ENCODE results near the gene TRAPPC8.
"Not testable (repeated sequence)": the region's sequence is repeated elsewhere in the genome, so short reads cannot be mapped to it uniquely, and the experiment has no call there.

TRAPPC8 gene

DNA sequence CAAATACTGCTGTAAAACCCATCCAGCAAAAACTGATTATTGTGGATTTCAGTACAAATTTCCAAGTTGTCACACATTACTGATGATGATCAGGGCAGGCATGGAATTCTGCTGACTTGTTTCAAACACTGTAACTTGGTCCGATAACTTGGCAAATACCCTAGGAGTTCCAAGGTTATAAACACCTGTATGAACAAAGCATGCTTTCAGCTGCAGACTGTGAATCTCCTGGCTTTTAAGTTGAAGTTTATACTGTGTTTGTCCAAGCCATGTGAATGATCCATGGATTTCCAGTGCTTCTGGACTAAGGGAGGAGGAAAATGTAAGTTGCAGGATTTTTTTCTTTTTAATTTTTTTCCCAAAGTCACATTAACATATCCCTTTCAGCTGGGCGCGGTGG, 112.2 kb downstream of the TRAPPC8 start:
- no peaks in the 10 kb centered on the region for H4K20me1 ChIP-seq (ENCODE audit: control insufficient read depth, insufficient read depth, low read depth, low read length)
- H3K4me2 ChIP-seq (ENCODE audit: low read length): no peak overlapping the region
- H3K4me1 ChIP-seq (ENCODE audit: control insufficient read depth, low read length): no peaks in the 10 kb centered on the region
- no peaks in the 10 kb centered on the region for H3K9me2 ChIP-seq (replicated peaks; ENCODE audit: control insufficient read depth, low read length)
- H3K27me3 ChIP-seq (ENCODE audit: control insufficient read depth, low read length): no peaks in the 10 kb centered on the region
- no peaks in the 10 kb centered on the region for H3F3A ChIP-seq (ENCODE audit: control insufficient read depth, insufficient read depth)
- H3K9me3 ChIP-seq (ENCODE audit: control insufficient read depth, insufficient read depth, low read length): no peaks in the 10 kb centered on the region
- no peak overlapping the region for H3K27ac ChIP-seq (ENCODE audit: low read depth, low read length)
- peaks cover 34% of the 10 kb centered on the region for H3K36me3 ChIP-seq (ENCODE audit: control insufficient read depth, low read length)
- TF ChIP-seq CTCF (IDR thresholded peaks at IDR 0.05; ENCODE audit: low read depth, low read length, poor library complexity, severe bottlenecking) (no peak), EZH2phosphoT487 (IDR thresholded peaks at IDR 0.05; ENCODE audit: borderline replicate concordance, low read length) (no peak)
- H3K79me2 ChIP-seq (ENCODE audit: control insufficient read depth, low read length): no peaks in the 10 kb centered on the region
- no peak overlapping the region for H3K4me3 ChIP-seq (ENCODE audit: low read length)

DNA sequence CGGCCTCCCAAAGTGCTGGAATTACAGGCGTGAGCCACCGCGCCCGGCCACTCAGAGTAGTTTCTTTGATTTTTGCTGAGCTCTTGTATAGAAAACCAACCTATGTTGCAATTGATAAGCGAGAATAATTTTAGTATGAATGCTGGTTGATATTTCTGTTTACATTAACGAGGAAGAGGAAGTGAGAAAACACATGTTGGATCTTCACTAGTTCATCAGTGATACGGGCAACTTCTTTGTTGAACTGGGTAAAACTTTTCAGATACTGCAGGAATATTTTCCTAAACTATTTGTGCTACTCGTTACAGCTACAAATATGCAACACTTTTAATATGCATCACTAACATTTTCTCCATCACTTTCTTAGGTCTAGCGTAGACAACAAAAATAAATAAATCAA, 114.3 kb downstream of the TRAPPC8 start:
- H3K4me2 ChIP-seq (ENCODE audit: low read length): no peak overlapping the region

DNA sequence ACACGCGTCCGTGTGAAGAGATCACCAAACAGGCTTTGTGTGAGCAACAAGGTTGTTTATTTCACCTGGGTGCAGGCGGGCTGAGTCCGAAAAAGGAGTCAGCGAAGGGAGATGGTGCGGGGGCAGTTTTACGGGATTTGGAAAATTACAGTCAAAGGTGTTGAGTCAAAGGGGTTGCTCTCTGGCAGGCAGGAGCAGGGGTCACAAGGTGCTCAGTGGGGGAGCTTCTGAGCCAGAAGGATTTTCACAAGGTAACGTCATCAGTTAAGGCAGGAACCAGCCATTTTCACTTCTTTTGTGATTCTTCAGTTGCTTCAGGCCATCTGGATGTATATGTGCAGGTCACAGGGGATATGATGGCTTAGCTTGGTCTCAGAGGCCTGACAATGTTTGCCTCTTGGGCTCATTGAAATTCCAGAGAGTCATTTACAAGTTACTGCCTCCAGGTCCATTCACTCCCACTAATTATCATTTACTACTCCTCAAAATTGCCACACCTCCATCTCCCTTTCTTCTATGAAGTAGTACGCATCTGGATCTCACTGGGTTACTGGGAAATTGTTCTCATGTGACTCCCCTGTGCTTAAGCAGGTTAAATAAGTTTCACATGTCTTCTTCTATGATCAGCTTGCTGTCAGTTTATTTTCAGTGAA, 116.1 kb downstream of the TRAPPC8 start:
- H3K27ac ChIP-seq (ENCODE audit: low read depth, low read length); H3K27me3 ChIP-seq (ENCODE audit: control insufficient read depth, low read length); H3K4me3 ChIP-seq (ENCODE audit: low read length); H3K4me2 ChIP-seq (ENCODE audit: low read length); H4K20me1 ChIP-seq (ENCODE audit: control insufficient read depth, insufficient read depth, low read depth, low read length); H3F3A ChIP-seq (ENCODE audit: control insufficient read depth, insufficient read depth); H3K9me2 ChIP-seq (replicated peaks; ENCODE audit: control insufficient read depth, low read length); H3K79me2 ChIP-seq (ENCODE audit: control insufficient read depth, low read length); H3K9me3 ChIP-seq (ENCODE audit: control insufficient read depth, insufficient read depth, low read length); H3K4me1 ChIP-seq (ENCODE audit: control insufficient read depth, low read length): not testable (repeated sequence)
- peaks cover 24% of the 10 kb centered on the region for H3K36me3 ChIP-seq (ENCODE audit: control insufficient read depth, low read length)

More for the DNA sequence above, 114.3 kb downstream of the TRAPPC8 start:
- no peaks in the 10 kb centered on the region for H3K27me3 ChIP-seq (ENCODE audit: control insufficient read depth, low read length)
- H3F3A ChIP-seq (ENCODE audit: control insufficient read depth, insufficient read depth): no peaks in the 10 kb centered on the region
- TF ChIP-seq CTCF (IDR thresholded peaks at IDR 0.05; ENCODE audit: low read depth, low read length, poor library complexity, severe bottlenecking) (no peak), EZH2phosphoT487 (IDR thresholded peaks at IDR 0.05; ENCODE audit: borderline replicate concordance, low read length) (no peak)
- no peaks in the 10 kb centered on the region for H3K4me1 ChIP-seq (ENCODE audit: control insufficient read depth, low read length)
- no peak overlapping the region for H3K4me3 ChIP-seq (ENCODE audit: low read length)
- no peak overlapping the region for H3K27ac ChIP-seq (ENCODE audit: low read depth, low read length)
- no peaks in the 10 kb centered on the region for H3K9me3 ChIP-seq (ENCODE audit: control insufficient read depth, insufficient read depth, low read length)
- no peaks in the 10 kb centered on the region for H3K79me2 ChIP-seq (ENCODE audit: control insufficient read depth, low read length)
- no peaks in the 10 kb centered on the region for H4K20me1 ChIP-seq (ENCODE audit: control insufficient read depth, insufficient read depth, low read depth, low read length)
- peaks cover 24% of the 10 kb centered on the region for H3K36me3 ChIP-seq (ENCODE audit: control insufficient read depth, low read length)
- H3K9me2 ChIP-seq (replicated peaks; ENCODE audit: control insufficient read depth, low read length): no peaks in the 10 kb centered on the region

DNA sequence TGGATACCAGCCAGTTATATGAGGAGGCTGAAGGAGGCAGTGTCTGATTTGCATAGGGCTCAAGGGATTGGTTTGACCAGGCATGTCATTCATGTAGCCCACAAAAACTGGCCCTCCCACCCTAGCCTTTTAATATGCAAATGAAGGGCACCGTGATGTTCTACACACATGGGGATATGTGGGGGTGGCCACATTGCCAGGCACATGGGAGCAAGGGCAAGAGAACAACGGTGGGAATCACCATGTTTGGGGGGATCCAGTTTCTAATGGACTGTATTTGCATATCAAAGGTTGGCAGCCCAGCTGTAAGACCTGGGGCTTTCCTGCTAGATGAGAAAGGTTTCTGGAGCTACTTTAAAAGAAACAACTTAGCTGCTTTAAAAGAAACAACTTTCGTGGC, 117.2 kb downstream of the TRAPPC8 start:
- Histone ChIP-seq H3K9me3 (ENCODE audit: control insufficient read depth, insufficient read depth, low read length) (no peaks in the 10 kb centered on the region), H3K79me2 (ENCODE audit: control insufficient read depth, low read length) (no peaks in the 10 kb centered on the region), H3K27ac (ENCODE audit: low read depth, low read length) (no peak overlapping the region), H3K27me3 (ENCODE audit: control insufficient read depth, low read length) (no peaks in the 10 kb centered on the region), H3K4me3 (ENCODE audit: low read length) (no peak overlapping the region), H3K9me2 (replicated peaks; ENCODE audit: control insufficient read depth, low read length) (no peaks in the 10 kb centered on the region), H4K20me1 (ENCODE audit: control insufficient read depth, insufficient read depth, low read depth, low read length) (no peaks in the 10 kb centered on the region), H3K36me3 (ENCODE audit: control insufficient read depth, low read length) (peaks cover 16% of the 10 kb centered on the region), H3K4me2 (ENCODE audit: low read length) (no peak overlapping the region), H3F3A (ENCODE audit: control insufficient read depth, insufficient read depth) (no peaks in the 10 kb centered on the region; the same call in 1 of the 2 replicates), H3K4me1 (ENCODE audit: control insufficient read depth, low read length) (no peaks in the 10 kb centered on the region)
- no peak for TF ChIP-seq CTCF (IDR thresholded peaks at IDR 0.05; ENCODE audit: low read depth, low read length, poor library complexity, severe bottlenecking)
- no peak for TF ChIP-seq EZH2phosphoT487 (IDR thresholded peaks at IDR 0.05; ENCODE audit: borderline replicate concordance, low read length)
